ENCODE measurements around the gene MIS18A. TPM values are rescaled to one million over a fixed set of nuclear protein-coding genes. Genes with fewer than 3 reads are reported as not detected.

The MIS18A gene
- total and polyA plus RNA-seq, 10 of the 15 experiments (the other 5 are each of a cell fraction or from before 2014, with no cell fraction given), result 6.5 to 48.9 (median 24.8) TPM

DNA sequence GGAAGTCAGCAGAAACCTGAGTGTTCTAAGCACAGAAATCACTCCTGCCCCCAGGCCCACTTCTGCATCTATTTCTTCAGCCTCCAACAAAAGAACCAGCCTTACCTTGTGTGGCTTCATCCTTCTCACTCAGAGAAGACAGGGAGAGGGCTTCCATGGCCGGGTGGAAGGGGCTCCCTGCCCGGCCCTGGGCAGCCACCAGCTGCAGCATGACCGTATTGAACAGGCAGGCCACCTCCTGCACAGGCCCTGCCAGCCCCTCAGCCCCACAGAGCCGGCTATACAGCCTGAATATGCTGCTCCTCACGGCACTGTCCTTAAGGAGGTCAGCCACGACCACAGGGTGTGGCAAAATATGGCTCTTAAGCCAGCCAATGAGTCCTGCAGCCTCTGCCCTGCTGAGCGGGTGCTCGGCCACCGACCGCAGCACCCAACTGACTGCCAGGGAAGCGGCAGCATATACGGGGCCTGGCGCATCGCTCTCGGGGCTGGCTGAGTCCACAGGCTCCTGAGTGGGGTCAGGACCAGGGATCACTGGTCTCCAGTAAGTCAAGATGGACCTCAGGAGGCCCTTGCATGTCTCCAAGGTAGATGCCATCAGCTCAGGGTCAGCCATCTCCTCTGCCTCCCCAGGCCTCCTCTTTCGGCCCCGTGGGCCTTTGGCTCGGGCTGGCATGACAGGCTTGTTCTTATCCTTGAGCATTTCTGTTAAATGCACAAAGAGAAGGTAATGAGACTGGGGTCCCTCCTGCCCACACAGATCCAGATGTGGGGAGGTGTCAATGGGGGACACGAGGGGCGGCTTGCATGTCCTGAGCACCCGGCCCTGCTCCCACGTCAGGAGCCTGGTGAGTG is 37.7 kb upstream of the MIS18A start:
- no peaks in the 10 kb centered on the region for H3K9me3 ChIP-seq (replicated peaks; ENCODE audit: control insufficient read depth, insufficient read depth, low read length)
- H3K27ac ChIP-seq (ENCODE audit: control insufficient read depth, insufficient read depth), result no peak overlapping the region
- no peaks in the 10 kb centered on the region for H4K20me1 ChIP-seq (ENCODE audit: control insufficient read depth, insufficient read depth)
- in situ Hi-C loops (cut with MboI), result no loop called here
- ChIA-PET RAD21 (ENCODE audit: unreplicated experiment) (no interaction called here), CTCF (no interaction called here), POLR2A (no interaction called here), SMC1A (ENCODE audit: uncharacterized antibody, unreplicated experiment) (no interaction called here)
- peaks cover 31 to 37% of the 10 kb centered on the region in 2 experiments for H3K36me3 ChIP-seq (ENCODE audit: control insufficient read depth in 2 of 2, insufficient read depth in 2 of 2, low read length in 1 of 2)
- H3K4me2 ChIP-seq (ENCODE audit: control insufficient read depth, insufficient read depth), result no peak overlapping the region
- H3K4me1 ChIP-seq (ENCODE audit: control insufficient read depth, insufficient read depth, low read length), result no peaks in the 10 kb centered on the region
- intact Hi-C loops (cut with micrococcal nuclease; ENCODE audit: unreplicated experiment), result no loop called here
- DNase-seq (ENCODE audit: low read depth, low spot score), result no peak
- no peak for ATAC-seq
- FAIRE-seq, result no peak
- no peaks in the 10 kb centered on the region for H3K79me2 ChIP-seq (ENCODE audit: control insufficient read depth, insufficient read depth, low read length)
- 95% methylated on average over 20 of the region's 22 CpGs for WGBS (ENCODE audit: insufficient coverage, insufficient replicate concordance, low lambda C conversion rate, missing lambda C conversion rate)
- H2AFZ ChIP-seq (ENCODE audit: control insufficient read depth, low read depth, low read length), result no peak overlapping the region
- no TSS peak for BruUV-seq (replicated peaks)
- H3K4me3 ChIP-seq, result no peak overlapping the region
- TF ChIP-seq BMI1 (IDR thresholded peaks at IDR 0.05; ENCODE audit: borderline replicate concordance) (no peak), CHD4 (IDR thresholded peaks at IDR 0.05) (no peak), ZNF622 (IDR thresholded peaks at IDR 0.05) (no peak), ZZZ3 (IDR thresholded peaks at IDR 0.05; ENCODE audit: control insufficient read depth, insufficient read length, low read depth) (no peak), ZNF24 (IDR thresholded peaks at IDR 0.05) (no peak), IKZF2 (IDR thresholded peaks at IDR 0.05) (no peak), FOXM1 (IDR thresholded peaks at IDR 0.05; ENCODE audit: low read depth, low read length) (no peak), MEF2A (IDR thresholded peaks at IDR 0.05; ENCODE audit: insufficient read depth, low read depth, low read length) (no peak), HDGF (IDR thresholded peaks at IDR 0.05) (no peak), BHLHE40 (IDR thresholded peaks at IDR 0.05; ENCODE audit: borderline replicate concordance in 1 of 2, low read depth in 2 of 2, low read length in 1 of 2) (no peak)
- TF ChIP-seq, protein P1, sequence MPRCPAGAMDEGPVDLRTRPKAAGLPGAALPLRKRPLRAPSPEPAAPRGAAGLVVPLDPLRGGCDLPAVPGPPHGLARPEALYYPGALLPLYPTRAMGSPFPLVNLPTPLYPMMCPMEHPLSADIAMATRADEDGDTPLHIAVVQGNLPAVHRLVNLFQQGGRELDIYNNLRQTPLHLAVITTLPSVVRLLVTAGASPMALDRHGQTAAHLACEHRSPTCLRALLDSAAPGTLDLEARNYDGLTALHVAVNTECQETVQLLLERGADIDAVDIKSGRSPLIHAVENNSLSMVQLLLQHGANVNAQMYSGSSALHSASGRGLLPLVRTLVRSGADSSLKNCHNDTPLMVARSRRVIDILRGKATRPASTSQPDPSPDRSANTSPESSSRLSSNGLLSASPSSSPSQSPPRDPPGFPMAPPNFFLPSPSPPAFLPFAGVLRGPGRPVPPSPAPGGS (IDR thresholded peaks at IDR 0.05; ENCODE audit: borderline replicate concordance, insufficient read depth, low read depth, low read length, poor library complexity, severe bottlenecking), result no peak
- TF ChIP-seq, protein P2, sequence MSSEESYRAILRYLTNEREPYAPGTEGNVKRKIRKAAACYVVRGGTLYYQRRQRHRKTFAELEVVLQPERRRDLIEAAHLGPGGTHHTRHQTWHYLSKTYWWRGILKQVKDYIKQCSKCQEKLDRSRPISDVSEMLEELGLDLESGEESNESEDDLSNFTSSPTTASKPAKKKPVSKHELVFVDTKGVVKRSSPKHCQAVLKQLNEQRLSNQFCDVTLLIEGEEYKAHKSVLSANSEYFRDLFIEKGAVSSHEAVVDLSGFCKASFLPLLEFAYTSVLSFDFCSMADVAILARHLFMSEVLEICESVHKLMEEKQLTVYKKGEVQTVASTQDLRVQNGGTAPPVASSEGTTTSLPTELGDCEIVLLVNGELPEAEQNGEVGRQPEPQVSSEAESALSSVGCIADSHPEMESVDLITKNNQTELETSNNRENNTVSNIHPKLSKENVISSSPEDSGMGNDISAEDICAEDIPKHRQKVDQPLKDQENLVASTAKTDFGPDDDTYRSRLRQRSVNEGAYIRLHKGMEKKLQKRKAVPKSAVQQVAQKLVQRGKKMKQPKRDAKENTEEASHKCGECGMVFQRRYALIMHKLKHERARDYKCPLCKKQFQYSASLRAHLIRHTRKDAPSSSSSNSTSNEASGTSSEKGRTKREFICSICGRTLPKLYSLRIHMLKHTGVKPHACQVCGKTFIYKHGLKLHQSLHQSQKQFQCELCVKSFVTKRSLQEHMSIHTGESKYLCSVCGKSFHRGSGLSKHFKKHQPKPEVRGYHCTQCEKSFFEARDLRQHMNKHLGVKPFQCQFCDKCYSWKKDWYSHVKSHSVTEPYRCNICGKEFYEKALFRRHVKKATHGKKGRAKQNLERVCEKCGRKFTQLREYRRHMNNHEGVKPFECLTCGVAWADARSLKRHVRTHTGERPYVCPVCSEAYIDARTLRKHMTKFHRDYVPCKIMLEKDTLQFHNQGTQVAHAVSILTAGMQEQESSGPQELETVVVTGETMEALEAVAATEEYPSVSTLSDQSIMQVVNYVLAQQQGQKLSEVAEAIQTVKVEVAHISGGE (CRISPR knock-in tag; IDR thresholded peaks at IDR 0.05), result no peak
- no peaks in the 10 kb centered on the region for H3K27me3 ChIP-seq (replicated peaks in 1 of 2; ENCODE audit: control insufficient read depth in 2 of 2, insufficient read depth in 2 of 2, low read length in 1 of 2)
- no peak overlapping the region for H3K9ac ChIP-seq (ENCODE audit: control insufficient read depth, insufficient read depth, low read length)
